Erythroblast (primary cell): Measurements from ENCODE around the gene ASB3.

Source experiments
- GATA1 ChIP-seq: IDR thresholded peaks from 2 replicates; pipeline ENCODE4 v1.6.1; 2011; ENCODE audit warnings: low read depth, mild to moderate bottlenecking, control low read depth, low read length, moderate library complexity
- POLR2A ChIP-seq: IDR thresholded peaks from 2 replicates; pipeline ENCODE4 v1.6.1; 2011; ENCODE audit warnings: mild to moderate bottlenecking, low read length

GRCh38 chr2:53652131-53652530, 134.6 kb downstream of the ASB3 start:
- TF ChIP-seq POLR2A = no peak
- no peak for TF ChIP-seq GATA1
